ENCODE results near the gene CARNS1. TPM values are rescaled to one million over a fixed set of nuclear protein-coding genes. Genes with fewer than 3 reads are reported as not detected.

Gene CARNS1
- total RNA-seq, 4 donors from 2014 or later: 0.21 to 0.94 (median 0.74) TPM

DNA sequence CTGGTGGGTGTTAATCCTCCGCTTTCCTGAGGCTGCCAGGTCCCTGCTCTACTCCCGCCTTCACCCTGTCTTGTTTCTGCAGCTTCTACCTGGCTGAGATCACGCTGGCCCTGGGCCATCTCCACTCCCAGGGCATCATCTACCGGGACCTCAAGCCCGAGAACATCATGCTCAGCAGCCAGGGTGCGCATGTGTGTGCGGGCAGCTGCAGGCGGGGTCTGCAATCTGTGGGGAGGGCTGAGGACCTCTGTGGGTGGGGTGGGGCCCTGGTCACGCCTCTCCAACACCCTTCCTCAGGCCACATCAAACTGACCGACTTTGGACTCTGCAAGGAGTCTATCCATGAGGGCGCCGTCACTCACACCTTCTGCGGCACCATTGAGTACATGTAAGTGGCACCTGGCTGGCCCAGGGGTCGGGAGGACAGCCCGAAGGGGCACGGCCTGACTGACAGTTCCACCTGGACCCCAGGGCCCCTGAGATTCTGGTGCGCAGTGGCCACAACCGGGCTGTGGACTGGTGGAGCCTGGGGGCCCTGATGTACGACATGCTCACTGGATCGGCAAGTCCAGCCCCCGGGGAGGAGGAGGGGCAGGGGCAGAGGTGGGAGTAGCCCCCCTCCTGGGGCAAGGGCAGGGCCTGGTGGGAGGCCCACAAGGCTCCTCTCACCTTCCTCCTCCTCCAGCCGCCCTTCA is 17.3 kb downstream of the CARNS1 start:
- Histone ChIP-seq H3K4me1 (peaks cover 43% of the 10 kb centered on the region), H3K9me3 (no peaks in the 10 kb centered on the region), H3K27me3 (no peaks in the 10 kb centered on the region), H3K4me3 (no peak overlapping the region), H3K36me3 (peaks cover 57% of the 10 kb centered on the region), H3K27ac (no peak overlapping the region)
- no peak for DNase-seq (ENCODE audit: low spot score in 2 of 2)
- TF ChIP-seq, protein P1, sequence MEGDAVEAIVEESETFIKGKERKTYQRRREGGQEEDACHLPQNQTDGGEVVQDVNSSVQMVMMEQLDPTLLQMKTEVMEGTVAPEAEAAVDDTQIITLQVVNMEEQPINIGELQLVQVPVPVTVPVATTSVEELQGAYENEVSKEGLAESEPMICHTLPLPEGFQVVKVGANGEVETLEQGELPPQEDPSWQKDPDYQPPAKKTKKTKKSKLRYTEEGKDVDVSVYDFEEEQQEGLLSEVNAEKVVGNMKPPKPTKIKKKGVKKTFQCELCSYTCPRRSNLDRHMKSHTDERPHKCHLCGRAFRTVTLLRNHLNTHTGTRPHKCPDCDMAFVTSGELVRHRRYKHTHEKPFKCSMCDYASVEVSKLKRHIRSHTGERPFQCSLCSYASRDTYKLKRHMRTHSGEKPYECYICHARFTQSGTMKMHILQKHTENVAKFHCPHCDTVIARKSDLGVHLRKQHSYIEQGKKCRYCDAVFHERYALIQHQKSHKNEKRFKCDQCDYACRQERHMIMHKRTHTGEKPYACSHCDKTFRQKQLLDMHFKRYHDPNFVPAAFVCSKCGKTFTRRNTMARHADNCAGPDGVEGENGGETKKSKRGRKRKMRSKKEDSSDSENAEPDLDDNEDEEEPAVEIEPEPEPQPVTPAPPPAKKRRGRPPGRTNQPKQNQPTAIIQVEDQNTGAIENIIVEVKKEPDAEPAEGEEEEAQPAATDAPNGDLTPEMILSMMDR (IDR thresholded peaks at IDR 0.05): no peak
- no peak for TF ChIP-seq POLR2A (IDR thresholded peaks at IDR 0.05)
- TF ChIP-seq EP300 (IDR thresholded peaks at IDR 0.05): no peak
- no peak for TF ChIP-seq POLR2AphosphoS5 (IDR thresholded peaks at IDR 0.05)
- 95% methylated on average over 13 of the region's 22 CpGs for WGBS

DNA sequence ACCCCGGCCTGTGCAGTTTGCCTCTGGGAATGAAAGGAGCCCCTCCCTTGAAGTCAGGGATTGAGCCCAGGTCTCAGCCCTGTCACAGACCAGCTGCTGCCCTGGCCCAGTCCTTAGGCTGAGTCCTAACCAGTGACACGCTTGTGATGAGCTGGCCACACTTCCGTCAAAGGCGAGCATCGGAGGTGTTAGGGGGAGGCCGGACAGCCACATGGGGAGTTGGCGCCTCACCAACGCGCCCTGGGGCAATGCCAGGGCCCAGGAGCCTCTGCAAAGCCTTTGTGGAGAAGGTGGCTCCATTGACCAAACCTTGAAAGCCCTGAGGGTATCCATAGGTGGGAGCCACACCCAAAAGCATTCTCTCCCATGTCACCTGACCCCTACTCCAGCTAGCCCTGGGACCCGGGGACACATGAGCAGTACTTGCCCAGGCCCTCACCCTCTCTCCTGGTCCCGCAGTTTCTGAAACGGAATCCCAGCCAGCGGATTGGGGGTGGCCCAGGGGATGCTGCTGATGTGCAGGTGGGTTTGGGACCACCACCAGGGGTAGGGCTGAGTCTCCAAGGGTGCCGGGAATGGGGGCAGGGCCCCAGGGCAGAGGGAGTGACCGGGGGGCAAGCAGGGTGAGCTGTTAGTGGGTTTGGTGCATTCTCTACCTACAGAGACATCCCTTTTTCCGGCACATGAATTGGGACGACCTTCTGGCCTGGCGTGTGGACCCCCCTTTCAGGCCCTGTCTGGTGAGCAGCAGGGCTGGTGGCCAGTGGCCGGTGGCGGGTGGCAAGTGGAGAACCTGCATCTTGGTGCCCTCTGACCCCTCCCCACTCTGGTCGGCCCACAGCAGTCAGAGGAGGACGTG is 18.3 kb downstream of the CARNS1 start:
- Histone ChIP-seq H3K4me1 (peaks cover 40% of the 10 kb centered on the region), H3K36me3 (peaks cover 67% of the 10 kb centered on the region)

DNA sequence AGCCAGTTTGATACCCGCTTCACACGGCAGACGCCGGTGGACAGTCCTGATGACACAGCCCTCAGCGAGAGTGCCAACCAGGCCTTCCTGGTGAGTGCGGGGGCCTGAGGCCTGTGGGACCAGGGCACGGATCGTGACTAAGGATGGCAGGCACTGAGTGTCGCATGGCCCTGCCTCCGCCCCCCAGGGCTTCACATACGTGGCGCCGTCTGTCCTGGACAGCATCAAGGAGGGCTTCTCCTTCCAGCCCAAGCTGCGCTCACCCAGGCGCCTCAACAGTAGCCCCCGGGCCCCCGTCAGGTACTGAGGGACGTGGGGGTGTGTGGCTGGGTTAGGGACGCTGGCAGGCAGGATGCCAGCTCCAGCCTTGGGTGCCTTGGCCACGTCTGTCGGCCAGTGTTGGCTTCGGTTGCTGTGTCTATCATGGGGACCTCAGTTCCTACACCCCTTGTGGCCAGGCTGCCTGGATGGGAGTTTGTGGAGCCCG is 19.0 kb downstream of the CARNS1 start:
- Histone ChIP-seq H3K27ac (no peak overlapping the region), H3K27me3 (no peaks in the 10 kb centered on the region), H3K4me1 (peaks cover 39% of the 10 kb centered on the region), H3K36me3 (peaks cover 71% of the 10 kb centered on the region), H3K9me3 (no peaks in the 10 kb centered on the region), H3K4me3 (no peak overlapping the region)
- 100% methylated on average over 1 of the region's 23 CpGs for WGBS
- no peak for DNase-seq (ENCODE audit: low spot score in 2 of 2)
- TF ChIP-seq POLR2AphosphoS5 (IDR thresholded peaks at IDR 0.05): no peak
- TF ChIP-seq, protein P1 (IDR thresholded peaks at IDR 0.05): no peak
- TF ChIP-seq EP300 (IDR thresholded peaks at IDR 0.05): no peak
- TF ChIP-seq POLR2A (IDR thresholded peaks at IDR 0.05): no peak

More for the DNA sequence above, 18.3 kb downstream of the CARNS1 start:
- H3K9me3 ChIP-seq: no peaks in the 10 kb centered on the region
- H3K27ac ChIP-seq: no peak overlapping the region
- no peak for TF ChIP-seq POLR2AphosphoS5 (IDR thresholded peaks at IDR 0.05)
- no peak for TF ChIP-seq EP300 (IDR thresholded peaks at IDR 0.05)
- TF ChIP-seq, protein P1 (IDR thresholded peaks at IDR 0.05): no peak
- no peak for TF ChIP-seq POLR2A (IDR thresholded peaks at IDR 0.05)
- DNase-seq (ENCODE audit: low spot score in 2 of 2): no peak
- no peak overlapping the region for H3K4me3 ChIP-seq
- WGBS: 74% methylated on average over 10 of the region's 22 CpGs
- no peaks in the 10 kb centered on the region for H3K27me3 ChIP-seq

DNA sequence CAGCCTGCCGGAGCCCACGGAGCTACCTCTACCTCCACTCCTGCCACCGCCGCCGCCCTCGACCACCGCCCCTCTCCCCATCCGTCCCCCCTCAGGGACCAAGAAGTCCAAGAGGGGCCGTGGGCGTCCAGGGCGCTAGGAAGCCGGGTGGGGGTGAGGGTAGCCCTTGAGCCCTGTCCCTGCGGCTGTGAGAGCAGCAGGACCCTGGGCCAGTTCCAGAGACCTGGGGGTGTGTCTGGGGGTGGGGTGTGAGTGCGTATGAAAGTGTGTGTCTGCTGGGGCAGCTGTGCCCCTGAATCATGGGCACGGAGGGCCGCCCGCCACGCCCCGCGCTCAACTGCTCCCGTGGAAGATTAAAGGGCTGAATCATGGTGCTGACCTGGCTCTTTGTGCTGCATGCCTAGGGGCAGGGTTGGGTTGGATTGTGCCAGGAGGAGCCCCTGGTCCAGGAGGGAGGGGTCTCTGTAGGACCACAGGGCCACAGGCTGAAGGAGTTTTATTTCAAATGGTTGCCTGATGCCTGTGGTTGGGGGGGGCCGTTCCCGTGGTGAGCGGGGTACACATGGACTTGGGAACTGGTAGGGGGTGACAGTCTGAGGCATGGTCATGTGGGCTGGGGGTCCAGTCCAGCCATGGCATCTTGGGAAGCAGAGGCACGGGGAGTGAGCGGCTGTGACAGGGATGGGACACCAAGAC is 19.7 kb downstream of the CARNS1 start:
- WGBS: 89% methylated on average over 11 of the region's 26 CpGs
- Histone ChIP-seq H3K27ac (no peak overlapping the region), H3K27me3 (no peaks in the 10 kb centered on the region), H3K9me3 (no peaks in the 10 kb centered on the region), H3K4me1 (peaks cover 39% of the 10 kb centered on the region), H3K4me3 (no peak overlapping the region), H3K36me3 (peaks cover 75% of the 10 kb centered on the region)
- no peak for DNase-seq (ENCODE audit: low spot score in 2 of 2)
- TF ChIP-seq, protein P1 (IDR thresholded peaks at IDR 0.05): no peak
- TF ChIP-seq POLR2AphosphoS5 (IDR thresholded peaks at IDR 0.05): no peak
- no peak for TF ChIP-seq EP300 (IDR thresholded peaks at IDR 0.05)
- TF ChIP-seq POLR2A (IDR thresholded peaks at IDR 0.05): no peak
